Measurements from ENCODE around the gene TSC22D4. TPM values are rescaled to one million over a fixed set of nuclear protein-coding genes. Genes with fewer than 3 reads are reported as not detected.

TSC22D4 gene
- total RNA-seq, result 53.6 and 78.3 TPM in 2 replicates

DNA sequence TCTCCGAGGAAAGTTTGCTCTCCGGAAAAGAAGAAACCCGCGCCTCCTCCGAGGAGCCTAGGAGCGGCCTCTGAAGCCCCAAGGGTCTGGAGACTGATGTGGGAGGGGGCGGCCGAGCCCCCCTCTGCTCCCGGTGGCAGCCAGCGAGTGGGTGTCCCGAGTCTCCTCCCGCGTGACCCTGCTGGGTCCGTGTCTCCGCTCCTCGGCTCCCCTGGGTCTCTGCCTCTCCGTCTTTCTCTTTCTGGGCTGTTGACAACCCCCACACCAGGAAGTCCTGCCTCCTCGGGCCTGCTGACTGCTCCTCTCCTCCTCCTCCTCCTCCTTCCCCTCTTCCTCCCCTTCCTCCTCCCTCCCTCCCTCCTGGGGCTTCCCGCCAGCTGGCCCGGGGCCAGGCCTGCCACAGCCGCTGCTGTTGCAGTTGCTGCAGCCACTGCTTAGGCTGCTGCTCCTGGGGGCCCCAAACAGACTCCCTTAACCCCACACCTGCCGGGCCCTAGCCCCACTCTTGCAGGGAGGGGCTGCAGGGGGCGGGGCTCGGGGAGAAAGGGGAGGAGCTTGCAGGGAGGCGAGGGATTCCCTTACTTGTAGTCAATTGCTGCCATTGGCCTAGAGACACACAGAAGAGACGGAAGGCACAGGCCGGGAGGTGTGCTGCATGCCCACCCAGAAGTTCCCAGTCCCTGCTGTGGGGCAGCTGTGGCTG, at the start of gene TSC22D4:
TSS of gene TSC22D4 (minus strand) at position 257 of the 703 bp plus-strand sequence. CDS start 1,176 bp downstream, outside the sequence.

DNA sequence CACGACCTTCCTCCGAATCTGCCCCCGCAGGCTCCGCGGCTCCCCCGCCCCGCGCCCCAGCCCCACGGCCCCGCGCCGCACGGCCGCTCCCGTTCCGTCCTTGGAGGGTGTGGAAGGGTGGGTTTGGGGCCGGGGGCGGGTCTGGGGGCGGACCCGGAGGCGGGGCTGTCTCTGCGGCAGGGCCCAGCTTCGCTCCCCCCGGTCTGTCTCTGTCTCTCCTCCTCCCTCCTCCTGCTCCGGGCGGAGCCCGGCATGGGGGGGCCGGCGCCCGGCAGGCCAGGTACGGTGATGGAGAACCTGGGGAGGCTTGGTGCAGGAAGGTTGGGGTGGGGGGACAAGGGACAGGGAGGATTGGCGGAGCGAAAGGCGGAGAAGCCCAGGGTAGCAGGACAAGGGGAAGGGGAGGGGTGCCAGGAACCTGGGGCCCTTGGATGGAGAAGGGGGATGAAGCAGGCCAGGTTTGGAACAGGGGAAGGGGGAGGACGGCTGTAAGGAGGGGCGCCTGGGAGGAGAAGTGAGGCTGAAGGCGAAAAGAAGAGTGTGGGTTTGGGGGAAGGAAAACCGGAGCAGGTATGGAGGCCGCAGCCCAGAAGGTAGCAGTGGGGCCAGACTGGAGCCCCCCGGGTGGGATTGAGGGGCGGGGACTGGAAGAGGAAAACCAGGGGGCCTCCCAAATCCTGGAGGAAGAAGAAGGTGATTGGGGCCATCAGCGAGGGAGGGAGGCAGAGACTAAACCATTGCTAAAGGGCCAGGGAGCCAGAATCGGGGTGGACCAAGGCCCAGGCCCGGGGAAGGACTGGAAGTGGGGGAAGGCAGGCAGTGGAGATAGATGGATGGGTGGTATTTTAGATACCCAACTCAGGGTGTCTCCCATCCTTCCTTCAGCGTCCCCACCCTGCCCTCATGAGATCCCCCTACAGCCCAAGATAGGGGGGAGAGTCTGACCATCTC, 5.0 kb upstream of the TSC22D4 start, which contains the start of gene NYAP1:
TSS of gene NYAP1 (plus strand) at position 206 of the 951 bp plus-strand sequence. CDS start 1,385 bp downstream, outside the sequence.

DNA sequence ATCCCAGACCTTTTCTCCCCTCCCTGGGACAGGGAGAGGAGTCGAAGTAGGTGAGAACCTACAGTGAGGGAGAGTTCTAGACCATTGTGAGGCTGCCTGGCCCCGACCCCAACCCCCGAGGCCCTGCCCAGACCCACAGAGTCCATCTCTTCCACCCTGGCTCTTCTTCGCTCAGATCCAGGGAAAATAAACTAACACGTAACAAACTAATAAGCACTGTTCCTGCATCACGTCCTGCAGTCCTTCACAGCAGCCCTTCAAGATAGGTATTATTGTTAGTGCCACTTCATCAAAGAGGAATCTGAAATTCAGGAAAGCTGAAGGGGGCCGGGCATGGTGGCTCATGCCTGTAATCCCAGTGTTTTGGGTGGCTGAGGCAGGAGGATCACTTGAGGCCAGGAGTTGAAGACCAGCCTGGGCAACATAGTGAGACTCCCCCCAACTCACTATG, 14.8 kb downstream of the TSC22D4 start, which contains the start of gene SPACDR:
TSS of gene SPACDR (minus strand) at position 51 of the 451 bp plus-strand sequence. CDS start 235 bp downstream, outside the sequence.

DNA sequence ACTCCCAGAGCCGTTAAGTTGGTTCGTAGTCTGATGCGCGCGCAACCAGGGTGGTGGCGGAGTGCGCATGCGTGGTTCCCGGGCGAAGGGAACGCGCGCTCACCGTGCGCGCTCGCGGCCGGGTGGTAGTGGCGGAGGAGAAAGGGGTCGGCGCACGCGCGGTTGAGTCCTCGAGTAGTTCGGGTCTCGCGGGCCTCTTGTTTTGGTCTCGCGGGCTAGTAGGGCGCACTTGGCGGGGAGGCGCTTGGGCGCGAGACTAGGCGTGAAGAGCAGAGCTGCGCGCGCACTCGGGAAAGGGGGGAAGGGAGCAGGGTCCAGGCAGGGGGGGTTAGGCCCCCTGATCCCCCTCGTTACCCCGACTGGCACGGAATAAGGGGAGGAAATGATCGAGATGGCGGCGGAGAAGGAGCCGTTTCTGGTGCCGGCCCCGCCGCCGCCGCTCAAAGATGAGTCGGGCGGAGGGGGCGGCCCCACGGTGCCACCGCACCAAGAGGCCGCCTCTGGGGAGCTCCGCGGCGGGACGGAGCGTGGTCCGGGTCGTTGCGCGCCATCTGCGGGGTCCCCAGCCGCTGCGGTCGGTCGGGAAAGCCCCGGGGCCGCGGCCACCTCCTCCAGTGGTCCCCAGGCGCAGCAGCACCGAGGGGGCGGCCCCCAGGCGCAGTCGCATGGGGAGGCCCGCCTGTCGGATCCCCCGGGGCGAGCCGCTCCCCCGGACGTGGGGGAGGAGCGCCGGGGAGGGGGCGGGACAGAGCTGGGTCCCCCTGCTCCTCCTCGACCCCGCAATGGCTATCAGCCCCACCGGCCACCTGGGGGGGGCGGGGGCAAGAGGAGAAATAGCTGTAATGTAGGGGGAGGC, 49.1 kb downstream of the TSC22D4 start, which contains the start of gene MEPCE:
TSS of gene MEPCE (plus strand) at position 195 of the 856 bp plus-strand sequence. CDS start at position 383, 188 bp downstream.

DNA sequence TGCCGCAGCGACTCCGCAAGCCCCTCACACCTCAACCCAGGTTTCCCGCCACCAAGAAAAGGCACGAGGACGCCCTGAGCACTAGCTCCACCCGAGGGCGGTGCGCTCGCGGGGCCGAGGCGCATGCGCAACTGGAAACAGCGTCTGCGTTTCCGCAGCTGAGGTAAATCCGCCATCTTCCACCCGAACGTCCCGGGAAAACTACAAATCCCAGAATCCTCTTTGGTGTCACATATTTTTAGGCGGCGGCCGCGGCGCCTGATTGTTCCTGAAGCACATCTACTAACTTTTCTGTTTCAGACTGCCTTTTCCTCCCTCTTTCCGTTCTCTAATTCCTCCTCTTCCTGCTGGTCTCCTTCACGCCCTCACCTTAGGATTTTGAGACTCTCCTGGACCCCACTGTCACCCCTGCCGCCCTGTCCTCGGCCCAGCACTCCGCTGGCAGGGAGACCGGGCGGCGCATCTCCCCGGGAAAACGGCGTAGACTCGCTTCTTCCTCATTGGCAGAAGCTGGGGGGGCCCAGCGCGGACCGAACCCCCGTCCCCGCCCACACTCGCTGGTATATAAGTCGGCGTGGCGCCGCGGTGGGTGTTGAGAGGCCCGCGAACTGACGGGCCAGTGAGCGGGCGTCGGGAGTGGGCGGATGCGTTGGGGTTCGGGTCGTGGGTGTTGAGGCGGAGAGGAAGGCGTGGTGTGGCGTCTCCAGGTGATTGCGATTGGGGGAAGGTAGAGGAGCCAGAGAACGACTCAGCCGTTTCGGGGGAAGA, 50.6 kb downstream of the TSC22D4 start, which contains the start of gene ZCWPW1:
TSS of gene ZCWPW1 (minus strand) at position 505 of the 768 bp plus-strand sequence. CDS start 8,054 bp downstream, outside the sequence.

Other genes starting within 250 kb of the TSC22D4 start
- gene SPDYE3, start 171.5 kb downstream of the TSC22D4 start, total RNA-seq, result not detected in 2 replicates
- gene PILRB, start 121.1 kb downstream of the TSC22D4 start, total RNA-seq, result 13.5 and 19.0 TPM in 2 replicates
- gene PILRA, start 105.7 kb downstream of the TSC22D4 start, total RNA-seq, result 0.32 and 1.1 TPM in 2 replicates
- 0.72 and 0.81 TPM in 2 replicates for gene ZCWPW1, start 50.5 kb downstream of the TSC22D4 start, total RNA-seq
- 30.8 and 32.3 TPM in 2 replicates for gene MEPCE, start 49.4 kb downstream of the TSC22D4 start, total RNA-seq
- 8.3 and 16.2 TPM in 2 replicates for gene PPP1R35, start 42.7 kb downstream of the TSC22D4 start, total RNA-seq
- 1.5 TPM in 1 of 2 replicates, not detected in the other for gene SPACDR, start 15.0 kb downstream of the TSC22D4 start, total RNA-seq
- 2.4 and 7.0 TPM in 2 replicates for gene NYAP1, start 4.7 kb upstream of the TSC22D4 start, total RNA-seq
- gene AGFG2, start 60.0 kb upstream of the TSC22D4 start, total RNA-seq, result 24.3 and 43.0 TPM in 2 replicates
- not detected in 2 replicates for gene SAP25, start 94.7 kb upstream of the TSC22D4 start, total RNA-seq
- 35.0 and 56.3 TPM in 2 replicates for gene LRCH4, start 106.9 kb upstream of the TSC22D4 start, total RNA-seq
- gene FBXO24, start 107.1 kb upstream of the TSC22D4 start, total RNA-seq, result 0.65 and 3.1 TPM in 2 replicates
- 131 and 244 TPM in 2 replicates for gene PCOLCE, start 123.1 kb upstream of the TSC22D4 start, total RNA-seq
- gene MOSPD3, start 133.3 kb upstream of the TSC22D4 start, total RNA-seq, result 12.8 and 30.7 TPM in 2 replicates
- 2.9 and 4.5 TPM in 2 replicates for gene TFR2, start 162.3 kb upstream of the TSC22D4 start, total RNA-seq
- not detected in 2 replicates for gene ACTL6B, start 177.2 kb upstream of the TSC22D4 start, total RNA-seq
- gene GNB2, start 194.5 kb upstream of the TSC22D4 start, total RNA-seq, result 215 and 238 TPM in 2 replicates
- gene GIGYF1, start 215.0 kb upstream of the TSC22D4 start, total RNA-seq, result 11.0 and 15.0 TPM in 2 replicates
- gene POP7, start 226.9 kb upstream of the TSC22D4 start, total RNA-seq, result 21.5 and 28.7 TPM in 2 replicates
- gene EPO, start 241.3 kb upstream of the TSC22D4 start, total RNA-seq, result not detected in 2 replicates